Stimulated activated CD8-positive, alpha-beta memory T cell treated with anti-CD3 and anti-CD28 coated beads, Interleukin-15, amount 100 ng/mL, for 1 hour (primary cell): ENCODE data around the gene COL2A1.

Source experiments
- DNase-seq: peaks from one replicate; pipeline ENCODE4 v3.0.0-alpha.2; 2020; ENCODE audit warnings: low read depth

Gene COL2A1

GRCh38 chr12:47944685-47945340 lies 59.5 kb downstream of the COL2A1 start:
- no peak for DNase-seq

- DNase-seq, result no peak
Observed at GRCh38 chr12:47943623-47944340, 60.5 kb downstream of the COL2A1 start.

GRCh38 chr12:47942614-47943225 lies 61.6 kb downstream of the COL2A1 start:
- DNase-seq, result no peak

GRCh38 chr12:47941871-47942613 lies 62.2 kb downstream of the COL2A1 start:
- peak; percentile 35 for DNase-seq

GRCh38 chr12:47941475-47941780 lies 62.8 kb downstream of the COL2A1 start:
- no peak for DNase-seq

- no peak for DNase-seq
Observed at GRCh38 chr12:47940773-47941474, 63.4 kb downstream of the COL2A1 start.

GRCh38 chr12:47939009-47939601 lies 65.2 kb downstream of the COL2A1 start:
- DNase-seq, result no peak

- DNase-seq, result no peak
Observed at GRCh38 chr12:47938594-47938993, 65.7 kb downstream of the COL2A1 start.

- no peak for DNase-seq
Observed at GRCh38 chr12:47938093-47938492, 66.2 kb downstream of the COL2A1 start.

- no peak for DNase-seq
Observed at GRCh38 chr12:47935184-47935583, 69.1 kb downstream of the COL2A1 start.

- DNase-seq, result no peak
Observed at GRCh38 chr12:47931187-47931586, 73.1 kb downstream of the COL2A1 start.

GRCh38 chr12:47930634-47931033 lies 73.6 kb downstream of the COL2A1 start:
- no peak for DNase-seq

- no peak for DNase-seq
Observed at GRCh38 chr12:47927346-47927745, 76.9 kb downstream of the COL2A1 start.
